Measurements from ENCODE around the gene RNU6-9. TPM values are rescaled to one million over a fixed set of nuclear protein-coding genes. Genes with fewer than 3 reads are reported as not detected.

The RNU6-9 gene
- total RNA-seq, 4 donors from 2014 or later = not detected

GRCh38 chr19:899336-900042 is 6.2 kb downstream of the RNU6-9 start:
- intact Hi-C loops (cut with DNase I; ENCODE audit: low total_unique reads) = no loop called here
- no peak for DNase-seq (ENCODE audit: low spot score in 2 of 2)
- WGBS, 2 donors = 92 to 95% methylated on average over 26 to 32 of the region's 32 CpGs
- H3K4me3 ChIP-seq (ENCODE audit: low read depth, poor library complexity, severe bottlenecking) = no peak overlapping the region
- TF ChIP-seq CTCF (IDR thresholded peaks at IDR 0.05) (no peak), POLR2A (IDR thresholded peaks at IDR 0.05) (no peak)

- no peak for DNase-seq (ENCODE audit: low spot score in 2 of 2)
- no peak for TF ChIP-seq CTCF (IDR thresholded peaks at IDR 0.05)
- no peak for TF ChIP-seq POLR2A (IDR thresholded peaks at IDR 0.05)
- no peak overlapping the region for H3K4me3 ChIP-seq (ENCODE audit: low read depth, poor library complexity, severe bottlenecking)
- 86 to 92% methylated on average over 15 of the region's 15 CpGs for WGBS, 2 donors
- intact Hi-C loops (cut with DNase I; ENCODE audit: low total_unique reads) = no loop called here
These were observed 6.7 kb downstream of the RNU6-9 start for GRCh38 chr19:900043-900301.

- no peak for TF ChIP-seq POLR2A (IDR thresholded peaks at IDR 0.05)
- no peak for TF ChIP-seq CTCF (IDR thresholded peaks at IDR 0.05)
- WGBS, 2 donors = 73 to 81% methylated on average over 20 to 23 of the region's 30 CpGs
- no peak overlapping the region for H3K4me3 ChIP-seq (ENCODE audit: low read depth, poor library complexity, severe bottlenecking)
- DNase-seq (ENCODE audit: low spot score in 2 of 2) = no peak
- intact Hi-C loops (cut with DNase I; ENCODE audit: low total_unique reads) = no loop called here
These were observed 7.2 kb downstream of the RNU6-9 start for GRCh38 chr19:900302-901111.

GRCh38 chr19:901216-902092 is 8.2 kb downstream of the RNU6-9 start:
- 91 to 95% methylated on average over 27 of the region's 27 CpGs for WGBS, 2 donors
- no peak for DNase-seq (ENCODE audit: low spot score in 2 of 2)
- TF ChIP-seq CTCF (IDR thresholded peaks at IDR 0.05) (no peak), POLR2A (IDR thresholded peaks at IDR 0.05) (no peak)
- intact Hi-C loops (cut with DNase I; ENCODE audit: low total_unique reads) = no loop called here
- no peak overlapping the region for H3K4me3 ChIP-seq (ENCODE audit: low read depth, poor library complexity, severe bottlenecking)

GRCh38 chr19:902093-902370 is 8.7 kb downstream of the RNU6-9 start:
- TF ChIP-seq CTCF (IDR thresholded peaks at IDR 0.05) = no peak
- TF ChIP-seq POLR2A (IDR thresholded peaks at IDR 0.05) = no peak
- intact Hi-C loops (cut with DNase I; ENCODE audit: low total_unique reads) = no loop called here
- 81 to 91% methylated on average over 7 of the region's 7 CpGs for WGBS, 2 donors
- H3K4me3 ChIP-seq (ENCODE audit: low read depth, poor library complexity, severe bottlenecking) = no peak overlapping the region
- no peak for DNase-seq (ENCODE audit: low spot score in 2 of 2)
